ENCODE data around the gene PTGS1. TPM values are rescaled to one million over a fixed set of nuclear protein-coding genes. Genes with fewer than 3 reads are reported as not detected.

The PTGS1 gene
- total RNA-seq, 1 donor from 2014 or later, result 2.2 TPM

DNA sequence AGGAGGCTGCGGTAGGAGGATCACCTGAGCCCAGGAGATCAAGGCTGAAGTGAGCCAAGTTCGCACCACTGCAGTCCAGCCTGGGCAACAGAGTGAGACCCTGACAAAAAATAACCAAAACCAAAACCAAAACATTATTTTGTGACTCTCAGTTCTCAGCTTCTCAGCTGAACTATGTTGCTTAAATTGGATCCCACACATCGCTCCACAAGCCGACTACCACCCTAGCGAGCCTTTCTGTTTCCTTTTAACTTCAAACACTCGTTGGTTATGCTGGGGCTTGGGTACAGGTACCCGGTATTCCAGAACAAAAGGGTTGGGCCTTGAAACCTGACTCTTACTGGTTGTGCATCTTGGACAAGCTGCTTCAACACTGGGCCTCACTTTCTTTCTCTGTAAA, 3.8 kb upstream of the PTGS1 start:
- TF ChIP-seq, protein P1, sequence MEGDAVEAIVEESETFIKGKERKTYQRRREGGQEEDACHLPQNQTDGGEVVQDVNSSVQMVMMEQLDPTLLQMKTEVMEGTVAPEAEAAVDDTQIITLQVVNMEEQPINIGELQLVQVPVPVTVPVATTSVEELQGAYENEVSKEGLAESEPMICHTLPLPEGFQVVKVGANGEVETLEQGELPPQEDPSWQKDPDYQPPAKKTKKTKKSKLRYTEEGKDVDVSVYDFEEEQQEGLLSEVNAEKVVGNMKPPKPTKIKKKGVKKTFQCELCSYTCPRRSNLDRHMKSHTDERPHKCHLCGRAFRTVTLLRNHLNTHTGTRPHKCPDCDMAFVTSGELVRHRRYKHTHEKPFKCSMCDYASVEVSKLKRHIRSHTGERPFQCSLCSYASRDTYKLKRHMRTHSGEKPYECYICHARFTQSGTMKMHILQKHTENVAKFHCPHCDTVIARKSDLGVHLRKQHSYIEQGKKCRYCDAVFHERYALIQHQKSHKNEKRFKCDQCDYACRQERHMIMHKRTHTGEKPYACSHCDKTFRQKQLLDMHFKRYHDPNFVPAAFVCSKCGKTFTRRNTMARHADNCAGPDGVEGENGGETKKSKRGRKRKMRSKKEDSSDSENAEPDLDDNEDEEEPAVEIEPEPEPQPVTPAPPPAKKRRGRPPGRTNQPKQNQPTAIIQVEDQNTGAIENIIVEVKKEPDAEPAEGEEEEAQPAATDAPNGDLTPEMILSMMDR (conservative IDR thresholded peaks at IDR 0.05; ENCODE audit: low read depth, low read length), result no peak
- no peak overlapping the region for H3K4me3 ChIP-seq (ENCODE audit: low read depth, low read length)
- no peak for DNase-seq (ENCODE audit: low read depth)

DNA sequence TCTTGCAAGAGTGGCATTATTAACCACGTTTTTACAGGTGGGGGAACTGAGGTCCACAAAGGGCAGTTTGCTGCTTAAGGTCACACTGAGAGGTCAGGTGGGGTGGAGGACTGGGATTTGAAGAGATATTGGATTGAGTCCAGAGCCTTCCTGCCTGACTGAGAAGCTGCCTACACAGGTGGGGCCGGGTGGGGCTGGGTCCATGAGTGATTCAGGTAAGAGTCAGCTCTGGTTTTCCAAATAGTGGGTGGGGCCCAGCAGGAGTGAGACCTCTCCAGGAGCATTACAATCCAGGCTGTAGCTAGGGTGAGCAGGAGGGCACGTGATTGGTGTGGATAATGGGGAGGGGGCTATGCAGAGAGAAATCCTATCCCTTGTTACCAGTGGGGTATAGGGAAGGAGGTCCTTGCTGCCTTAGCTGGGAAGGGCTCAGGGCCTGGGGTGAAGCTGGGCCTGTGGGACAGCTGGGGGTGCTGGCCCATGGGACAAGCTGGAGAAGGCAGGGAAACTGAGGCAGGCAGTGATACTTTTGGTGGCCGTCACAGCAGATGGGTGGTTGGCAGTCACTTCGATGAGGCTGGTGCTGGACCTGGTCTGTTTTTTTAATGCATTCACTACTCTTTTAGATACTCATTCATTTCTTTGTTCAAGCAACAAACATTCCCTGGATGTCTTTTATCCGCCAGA, 2.9 kb upstream of the PTGS1 start:
- H3K4me3 ChIP-seq (ENCODE audit: low read depth, low read length), result no peak overlapping the region
- TF ChIP-seq, protein P1 (conservative IDR thresholded peaks at IDR 0.05; ENCODE audit: low read depth, low read length), result no peak
- no peak for DNase-seq (ENCODE audit: low read depth)

DNA sequence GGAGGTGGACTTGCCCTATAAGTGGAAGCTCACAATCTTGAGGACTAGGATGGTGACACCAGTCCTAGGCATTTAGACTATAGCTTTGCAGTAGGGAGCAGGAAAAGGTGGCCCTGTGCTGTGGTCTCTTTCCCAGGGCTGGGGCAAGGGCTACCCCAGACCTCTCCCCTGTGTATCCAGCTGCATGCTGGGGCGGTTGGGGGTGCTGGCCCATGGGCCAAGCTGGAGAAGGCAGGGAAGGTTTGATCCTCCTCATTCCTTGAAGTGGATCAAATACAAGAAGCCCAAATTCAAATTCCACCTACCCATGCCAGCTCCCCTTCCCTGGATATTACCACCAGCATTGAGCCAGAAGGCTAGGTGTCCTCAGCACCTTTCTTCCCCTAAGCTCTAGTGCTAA, 2.2 kb upstream of the PTGS1 start:
- no peak for DNase-seq (ENCODE audit: low read depth)
- no peak overlapping the region for H3K4me3 ChIP-seq (ENCODE audit: low read depth, low read length)
- TF ChIP-seq, protein P1 (conservative IDR thresholded peaks at IDR 0.05; ENCODE audit: low read depth, low read length), result no peak

DNA sequence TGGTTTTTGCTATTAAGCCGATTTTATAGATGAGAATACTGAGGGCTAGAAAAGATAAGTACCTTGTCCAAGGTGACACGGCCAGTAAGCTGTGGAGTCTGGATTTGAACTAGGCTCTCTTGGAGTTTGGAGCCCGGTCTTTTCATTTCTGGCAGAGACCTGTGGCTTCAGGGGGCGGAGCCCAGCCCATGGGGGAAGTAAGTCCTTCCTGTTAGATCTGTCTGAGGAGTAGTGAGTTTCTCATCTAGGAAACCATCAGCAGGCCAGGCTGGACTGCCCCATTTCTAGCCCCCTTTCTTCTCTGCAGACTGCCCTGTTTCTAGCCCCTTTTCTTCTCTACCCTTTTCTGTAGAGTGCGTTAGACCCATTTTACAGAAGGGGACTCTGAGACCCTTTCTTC, 521 bp upstream of the PTGS1 start:
- TF ChIP-seq, protein P1 (conservative IDR thresholded peaks at IDR 0.05; ENCODE audit: low read depth, low read length), result no peak
- peak overlapping the region; percentile 48 for H3K4me3 ChIP-seq (ENCODE audit: low read depth, low read length)
- DNase-seq (ENCODE audit: low read depth), result no peak

DNA sequence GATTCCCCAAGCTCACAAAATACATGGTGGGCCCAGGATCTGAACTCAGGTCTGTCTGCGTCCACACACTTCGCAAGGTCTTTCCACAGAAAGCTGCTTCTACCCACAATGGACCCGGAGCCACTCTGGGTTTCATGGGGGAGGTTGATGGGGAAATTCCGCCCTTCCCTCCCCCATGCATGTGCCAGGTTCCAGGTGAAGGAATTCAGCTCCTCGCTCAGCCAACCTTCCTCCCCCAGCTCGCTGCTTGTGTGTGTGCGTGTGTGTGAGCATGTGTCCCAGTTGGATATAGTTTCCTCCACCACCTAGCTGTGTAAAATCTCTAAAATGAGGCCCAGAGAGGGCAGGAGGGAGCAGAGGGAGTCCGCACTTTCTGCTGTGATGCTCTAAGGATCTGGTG, 1.0 kb downstream of the PTGS1 start:
- H3K4me3 ChIP-seq (ENCODE audit: low read depth, low read length), result no peak overlapping the region
- no peak for DNase-seq (ENCODE audit: low read depth)
- TF ChIP-seq, protein P1 (conservative IDR thresholded peaks at IDR 0.05; ENCODE audit: low read depth, low read length), result no peak

DNA sequence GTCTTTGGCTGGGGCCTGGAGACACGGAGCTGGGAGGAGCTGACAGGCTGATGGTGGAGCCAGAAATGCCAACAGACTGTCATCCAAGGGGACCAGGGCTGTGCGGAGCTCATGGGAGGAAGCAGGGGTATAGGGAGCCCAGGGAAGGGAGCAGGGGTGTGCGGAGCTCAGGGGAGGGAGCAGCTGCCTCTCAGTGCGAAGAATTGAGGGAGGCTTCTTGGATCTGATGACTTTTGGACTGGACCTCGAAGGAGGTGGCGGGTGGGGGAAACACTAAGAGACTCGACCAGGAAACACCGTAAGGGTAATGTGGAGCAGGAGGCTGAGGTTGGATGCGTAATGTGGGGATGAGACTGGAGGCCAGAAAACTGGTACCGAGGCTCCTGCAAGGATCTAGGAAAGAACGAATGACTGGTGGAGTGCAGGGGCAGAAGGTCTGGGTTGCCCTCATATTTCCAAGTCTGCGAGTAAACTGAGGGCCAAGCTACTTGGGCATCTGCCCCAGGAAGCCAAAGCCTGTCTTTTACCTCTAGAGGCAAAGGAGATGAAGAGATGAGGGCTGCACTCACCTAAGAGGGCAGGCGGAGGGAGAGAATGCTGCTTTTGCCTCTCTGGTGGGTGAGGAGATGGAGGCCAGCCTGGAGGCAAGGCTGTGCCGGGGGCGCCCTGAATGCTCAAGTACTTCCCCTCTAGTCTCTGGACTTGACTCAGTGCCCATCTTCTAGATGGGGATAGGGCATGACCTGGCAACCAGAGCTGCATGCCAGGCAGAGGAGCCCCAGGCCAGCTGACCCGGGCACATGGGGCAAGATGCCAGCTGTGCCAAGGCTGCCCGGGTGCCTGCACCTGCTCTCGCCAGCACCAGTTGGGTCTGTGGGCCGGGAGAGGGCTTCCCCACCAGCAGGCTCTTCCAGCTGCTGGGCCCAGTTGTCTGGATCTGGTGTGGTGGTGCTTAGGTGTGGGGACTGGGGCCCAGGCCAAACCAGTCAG, 2.3 kb downstream of the PTGS1 start:
- TF ChIP-seq, protein P1 (conservative IDR thresholded peaks at IDR 0.05; ENCODE audit: low read depth, low read length), result no peak
- DNase-seq (ENCODE audit: low read depth), result no peak
- H3K4me3 ChIP-seq (ENCODE audit: low read depth, low read length), result no peak overlapping the region
